ENCODE measurements around the gene PIK3R1. TPM values are rescaled to one million over a fixed set of nuclear protein-coding genes. Genes with fewer than 3 reads are reported as not detected.

PIK3R1 gene
- total RNA-seq, 2 donors from 2014 or later, result 71.6 to 81.2 TPM

- TF ChIP-seq POLR2AphosphoS5 (IDR thresholded peaks at IDR 0.05) (no peak), POLR2A (IDR thresholded peaks at IDR 0.05) (no peak), CTCF (IDR thresholded peaks at IDR 0.05) (no peak)
- intact Hi-C loops (cut with DNase I), result no loop called here
- no peaks in the 10 kb centered on the region for H3K9me3 ChIP-seq
- no peak overlapping the region for H3K27ac ChIP-seq
- no peaks in the 10 kb centered on the region for H3K4me1 ChIP-seq (replicated peaks)
- H3K36me3 ChIP-seq, result no peaks in the 10 kb centered on the region
- 85% methylated on average over 2 of the region's 2 CpGs for WGBS
- DNase-seq (ENCODE audit: low spot score), result no peak
- H3K4me3 ChIP-seq, result no peak overlapping the region
- no peaks in the 10 kb centered on the region for H3K27me3 ChIP-seq (replicated peaks; ENCODE audit: insufficient read depth)
Observed at GRCh38 chr5:68243681-68244080, 28.1 kb downstream of the PIK3R1 start.

GRCh38 chr5:68245319-68245718 is 29.8 kb downstream of the PIK3R1 start:
- DNase-seq (ENCODE audit: low spot score), result no peak
- Histone ChIP-seq H3K36me3 (no peaks in the 10 kb centered on the region), H3K9me3 (no peaks in the 10 kb centered on the region), H3K4me1 (replicated peaks) (peaks cover 6% of the 10 kb centered on the region), H3K27ac (no peak overlapping the region), H3K4me3 (no peak overlapping the region), H3K27me3 (replicated peaks; ENCODE audit: insufficient read depth) (no peaks in the 10 kb centered on the region)
- TF ChIP-seq CTCF (IDR thresholded peaks at IDR 0.05), result no peak
- no peak for TF ChIP-seq POLR2A (IDR thresholded peaks at IDR 0.05)
- TF ChIP-seq POLR2AphosphoS5 (IDR thresholded peaks at IDR 0.05), result no peak
- 32% methylated on average over 3 of the region's 3 CpGs for WGBS
- intact Hi-C loops (cut with DNase I), result no loop called here

- no peaks in the 10 kb centered on the region for H3K36me3 ChIP-seq
- DNase-seq (ENCODE audit: low spot score), result no peak
- TF ChIP-seq CTCF (IDR thresholded peaks at IDR 0.05) (peak in 2 of 4 experiments; percentile 23 to 30), POLR2A (IDR thresholded peaks at IDR 0.05) (no peak)
- H3K9me3 ChIP-seq, result no peaks in the 10 kb centered on the region
- 80% methylated on average over 3 of the region's 3 CpGs for WGBS
- H3K27me3 ChIP-seq (replicated peaks; ENCODE audit: insufficient read depth), result no peaks in the 10 kb centered on the region
- intact Hi-C loops (cut with DNase I), result no loop called here
- peaks cover 9% of the 10 kb centered on the region for H3K4me1 ChIP-seq (replicated peaks)
- no peak overlapping the region for H3K27ac ChIP-seq
- H3K4me3 ChIP-seq, result no peak overlapping the region
Observed at GRCh38 chr5:68246802-68247201, 31.2 kb downstream of the PIK3R1 start.

- no peaks in the 10 kb centered on the region for H3K36me3 ChIP-seq
- DNase-seq (ENCODE audit: low spot score), result no peak
- H3K9me3 ChIP-seq, result no peaks in the 10 kb centered on the region
- no peak overlapping the region for H3K27ac ChIP-seq
- WGBS, result 83% methylated on average over 3 of the region's 3 CpGs
- no peak for TF ChIP-seq POLR2A (IDR thresholded peaks at IDR 0.05)
- TF ChIP-seq CTCF (IDR thresholded peaks at IDR 0.05), result no peak
- TF ChIP-seq POLR2AphosphoS5 (IDR thresholded peaks at IDR 0.05), result no peak
- intact Hi-C loops (cut with DNase I), result no loop called here
- no peak overlapping the region for H3K4me3 ChIP-seq
- H3K27me3 ChIP-seq (replicated peaks; ENCODE audit: insufficient read depth), result no peaks in the 10 kb centered on the region
- H3K4me1 ChIP-seq (replicated peaks), result peaks cover 9% of the 10 kb centered on the region
Observed at GRCh38 chr5:68247627-68248026, 32.1 kb downstream of the PIK3R1 start.

GRCh38 chr5:68248896-68249295 is 33.3 kb downstream of the PIK3R1 start:
- intact Hi-C loops (cut with DNase I), result no loop called here
- Histone ChIP-seq H3K36me3 (no peaks in the 10 kb centered on the region), H3K27me3 (replicated peaks; ENCODE audit: insufficient read depth) (no peaks in the 10 kb centered on the region), H3K4me3 (no peak overlapping the region), H3K4me1 (replicated peaks) (peaks cover 9% of the 10 kb centered on the region), H3K9me3 (no peaks in the 10 kb centered on the region), H3K27ac (no peak overlapping the region)
- 54% methylated on average over 2 of the region's 2 CpGs for WGBS
- no peak for TF ChIP-seq POLR2AphosphoS5 (IDR thresholded peaks at IDR 0.05)
- no peak for TF ChIP-seq CTCF (IDR thresholded peaks at IDR 0.05)
- TF ChIP-seq POLR2A (IDR thresholded peaks at IDR 0.05), result no peak
- DNase-seq (ENCODE audit: low spot score), result no peak

All from prostate gland (tissue), 2 donors.